Esophagus (tissue), 2 donors: ENCODE data around the gene RAMP2. TPM values are rescaled to one million over a fixed set of nuclear protein-coding genes. Genes with fewer than 3 reads are reported as not detected.

ENCODE experiments used
- H3K27ac ChIP-seq, 2 donors: one replicate each; pipeline ENCODE4 v1.5.1; 2013; ENCODE audit warnings: low read depth in 2 of 2, mild to moderate bottlenecking in 2 of 2, inconsistent platforms in 1 of 2, low read length in 1 of 2, moderate library complexity in 1 of 2
- H3K27me3 ChIP-seq, 2 donors: one replicate each; pipeline ENCODE4 v1.6.1; 2013; ENCODE audit warnings: low read length in 2 of 2, control low read depth in 1 of 2, mild to moderate bottlenecking in 1 of 2; ENCODE audit not compliant: insufficient read depth in 2 of 2, control insufficient read depth in 1 of 2
- H3K36me3 ChIP-seq, 2 donors: one replicate each; pipeline ENCODE4 v1.6.1; 2013; ENCODE audit warnings: low read length in 1 of 2; ENCODE audit not compliant: control insufficient read depth in 2 of 2, insufficient read depth in 2 of 2
- H3K4me1 ChIP-seq, 2 donors: one replicate each; pipeline ENCODE4 v1.6.1; 2013; ENCODE audit warnings: low read length in 1 of 2; ENCODE audit not compliant: control insufficient read depth in 2 of 2, insufficient read depth in 2 of 2
- H3K4me3 ChIP-seq, 2 donors: one replicate each; pipeline ENCODE4 v1.5.1; 2013; ENCODE audit warnings: low read length in 2 of 2, mild to moderate bottlenecking in 2 of 2, low read depth in 1 of 2, moderate library complexity in 1 of 2
- H3K9me3 ChIP-seq, 2 donors: one replicate each; pipeline ENCODE4 v1.6.1; 2013; ENCODE audit warnings: mild to moderate bottlenecking in 2 of 2, low read depth in 1 of 2, low read length in 1 of 2, moderate library complexity in 1 of 2; ENCODE audit not compliant: control insufficient read depth in 2 of 2, insufficient read depth in 1 of 2
- WGBS, 2 donors: extraction: QIAGEN DNeasy Blood & Tissue Kit; methylation state at CpG; one replicate each; pipeline ENCODE4 v1.1.7; 2013; 5-methylcytosine and 5-hydroxymethylcytosine counted together
- polyA plus RNA-seq, 2 donors: library from polyadenylated mRNA; stranded (reverse); fragments of 200-250 nt; gene quantifications; one replicate each; pipeline ENCODE4 v1.2.3, GENCODE V29; 2013
- donor health status: healthy with polysubstance abuse.
- donor health status: Bipolar disorder and iron deficiency.

The RAMP2 gene
- polyA plus RNA-seq, 2 donors: 7.5 to 13.5 TPM

DNA sequence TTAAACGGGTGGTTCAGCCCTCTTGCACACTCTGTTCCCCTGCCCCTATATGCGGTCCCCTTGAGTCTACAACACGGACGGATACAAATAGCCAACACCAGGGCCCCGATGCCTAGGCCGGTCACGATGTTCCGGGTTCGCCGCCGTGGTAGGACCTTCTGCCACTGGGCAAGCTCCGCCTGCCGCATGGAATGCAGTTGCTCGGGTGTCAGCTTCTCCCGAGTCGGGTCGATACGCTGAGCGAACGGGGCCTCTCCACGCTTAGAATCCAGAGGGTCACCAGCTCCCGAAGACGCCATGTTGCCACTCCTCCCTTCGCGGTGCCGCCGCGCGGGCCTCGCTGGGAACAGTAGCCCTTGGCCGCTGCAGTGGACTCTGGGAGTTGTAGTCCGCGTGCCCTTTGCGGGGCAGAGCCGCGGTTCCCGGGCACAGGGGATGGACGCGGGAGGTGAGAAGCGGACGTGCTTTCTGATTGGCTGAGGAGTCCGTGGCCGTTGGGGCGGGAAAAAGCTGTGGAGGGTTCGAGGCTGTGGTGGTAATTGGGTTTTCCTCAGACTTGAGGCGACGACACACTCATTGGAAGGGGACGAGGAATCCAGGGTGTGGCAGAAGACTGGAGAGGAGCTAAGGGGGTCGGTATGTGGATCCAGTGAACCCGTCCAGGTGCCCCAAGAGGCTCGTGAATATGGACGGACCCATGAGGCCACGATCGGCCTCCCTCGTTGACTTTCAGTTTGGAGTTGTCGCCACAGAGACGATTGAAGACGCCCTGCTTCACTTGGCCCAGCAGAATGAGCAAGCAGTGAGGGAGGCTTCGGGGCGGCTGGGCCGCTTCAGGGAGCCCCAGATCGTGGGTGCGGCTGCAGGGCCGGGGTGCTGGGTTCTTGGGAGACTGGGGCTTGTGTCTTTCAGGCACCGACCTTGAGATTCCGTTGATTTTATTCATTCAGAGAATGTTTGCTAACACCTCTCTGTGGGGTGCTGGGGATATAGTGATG is 37.7 kb downstream of the RAMP2 start, which contains the start of the genes CNTD1 and COA3:
Gene CNTD1, plus strand, starts transcription at position 479 of the 998 bp plus-strand sequence. Its CDS starts 207 bp downstream, at position 686.
Gene COA3, minus strand, starts transcription at position 322 of the 998 bp plus-strand sequence. Its CDS starts 23 bp downstream, at position 299.
- WGBS, 2 donors: 26 to 27% methylated on average over 66 of the region's 66 CpGs
- Histone ChIP-seq H3K27me3 (no peaks in the 10 kb centered on the region), H3K9me3 (no peaks in the 10 kb centered on the region), H3K36me3 (peaks cover 0 to 8% of the 10 kb centered on the region in 2 donors), H3K4me1 (peaks cover 6 to 25% of the 10 kb centered on the region in 2 donors), H3K4me3 (peak within 1 kb of the TSS; percentile 95 to 99), H3K27ac (peak within 1 kb of the TSS; percentile 76 to 95)

DNA sequence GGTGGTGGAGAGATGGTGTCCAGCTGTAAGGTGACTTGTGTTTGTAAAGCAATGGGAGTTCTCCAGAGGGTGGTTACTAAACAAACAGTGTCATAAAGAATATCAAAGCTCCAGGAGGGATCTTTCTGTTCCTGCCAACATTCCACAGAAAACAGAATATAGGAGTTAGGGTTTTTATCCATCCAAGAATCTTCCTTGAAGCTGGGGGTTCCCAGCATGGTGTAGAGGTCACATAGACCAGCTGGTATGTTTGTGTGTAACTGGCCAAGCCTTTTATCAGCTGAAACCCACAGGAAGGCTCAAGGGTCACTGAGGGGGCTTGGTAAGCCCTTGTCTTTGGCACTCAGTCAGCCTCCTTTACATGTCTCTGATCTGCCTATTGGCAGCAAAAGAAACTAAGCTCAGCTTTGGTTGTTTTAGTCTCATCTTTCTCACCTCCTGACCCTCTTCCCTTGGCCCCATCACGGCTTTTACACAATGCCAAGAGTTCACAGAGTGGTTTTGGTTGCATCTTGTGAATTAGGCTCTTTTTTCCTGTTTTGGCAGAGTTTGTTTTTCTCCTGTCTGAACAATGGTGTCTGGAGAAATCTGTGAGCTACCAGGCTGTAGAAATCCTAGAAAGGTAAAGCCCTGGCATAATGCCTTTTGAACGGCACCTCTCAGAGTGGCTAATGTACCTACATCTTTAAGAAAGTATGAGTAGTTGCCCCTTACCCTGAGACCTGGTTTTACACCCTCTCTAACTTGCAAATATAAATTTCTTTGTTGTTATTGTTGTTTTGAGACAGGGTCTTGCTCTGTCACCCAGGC is 42.3 kb downstream of the RAMP2 start:
- Histone ChIP-seq H3K9me3 (no peaks in the 10 kb centered on the region), H3K27me3 (no peaks in the 10 kb centered on the region), H3K36me3 (no peaks in the 10 kb centered on the region), H3K4me1 (peaks cover 0 to 3% of the 10 kb centered on the region in 2 donors), H3K4me3 (no peak overlapping the region), H3K27ac (no peak overlapping the region)
- 47 to 51% methylated on average over 2 of the region's 2 CpGs for WGBS, 2 donors

DNA sequence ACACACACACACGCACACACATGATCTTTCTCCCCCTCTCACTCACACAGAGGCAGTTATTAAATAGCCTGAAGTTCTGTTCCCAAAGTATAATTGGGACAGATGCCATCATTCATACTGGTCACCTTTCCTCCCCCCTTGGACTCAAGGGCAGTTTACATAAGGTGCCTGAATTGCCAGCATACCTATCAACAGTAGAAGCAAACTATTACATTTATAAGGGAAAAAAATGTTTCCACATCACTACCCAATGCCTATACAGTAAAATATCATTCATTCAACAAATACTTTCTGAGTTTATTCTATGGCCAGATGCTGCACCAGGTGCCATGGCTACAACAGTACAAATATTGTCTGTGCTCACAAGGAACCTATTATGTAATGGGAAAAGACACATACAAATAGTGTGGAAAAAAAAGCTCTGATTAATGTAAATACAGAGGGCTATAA is 43.9 kb downstream of the RAMP2 start:
- 64 to 91% methylated on average over 1 of the region's 1 CpG for WGBS, 2 donors
- no peak overlapping the region for H3K27ac ChIP-seq

DNA sequence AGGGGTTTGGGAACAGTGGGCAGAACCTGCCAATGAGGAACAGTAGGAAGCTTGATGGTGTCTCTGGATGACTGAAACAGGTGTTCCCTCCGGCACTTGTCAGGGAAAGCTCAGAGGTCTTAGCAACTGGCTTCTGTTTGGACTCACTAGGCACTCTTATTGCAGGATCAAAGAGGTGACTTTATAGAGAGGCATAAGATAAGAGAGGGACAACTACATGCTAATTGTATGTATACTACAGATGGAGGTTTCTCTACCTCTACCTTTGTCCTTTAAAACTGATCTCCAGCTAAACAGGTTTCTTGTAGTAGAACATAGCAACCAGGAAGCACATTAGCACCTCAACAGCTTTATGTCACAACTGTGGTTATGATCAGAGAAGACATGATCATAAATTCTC is 45.2 kb downstream of the RAMP2 start:
- 77 to 95% methylated on average over 1 of the region's 1 CpG for WGBS, 2 donors

More for the DNA sequence above, 43.9 kb downstream of the RAMP2 start:
- H3K9me3 ChIP-seq: no peaks in the 10 kb centered on the region
- no peaks in the 10 kb centered on the region for H3K27me3 ChIP-seq
- no peaks in the 10 kb centered on the region for H3K4me1 ChIP-seq
- H3K4me3 ChIP-seq: no peak overlapping the region
- H3K36me3 ChIP-seq: no peaks in the 10 kb centered on the region

DNA sequence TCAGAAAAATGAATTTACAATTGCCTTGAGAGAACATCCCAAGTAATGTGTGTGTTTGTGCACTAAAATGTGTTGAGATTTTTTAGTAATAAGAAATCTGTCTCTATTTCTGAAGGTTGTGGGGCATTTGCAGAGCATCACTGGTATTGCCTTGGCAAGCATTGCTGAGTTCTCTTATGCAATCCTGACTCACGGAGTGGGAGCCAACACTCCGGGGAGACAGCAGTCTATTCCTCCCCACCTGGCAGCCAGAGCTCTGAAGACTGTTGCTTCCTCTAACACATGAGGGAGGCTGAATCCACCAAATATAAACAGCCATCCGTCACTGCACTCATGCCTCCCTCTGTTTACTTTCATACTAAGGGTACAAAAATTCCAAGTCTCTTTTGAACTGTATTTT is 48.2 kb downstream of the RAMP2 start:
- Histone ChIP-seq H3K36me3 (peaks cover 8 to 10% of the 10 kb centered on the region in 2 donors), H3K27ac (no peak overlapping the region)
- WGBS, 2 donors: 25 to 31% methylated on average over 3 of the region's 3 CpGs

More for the DNA sequence above, 45.2 kb downstream of the RAMP2 start:
- H3K36me3 ChIP-seq: peaks cover 1 to 6% of the 10 kb centered on the region in 2 donors
- H3K27ac ChIP-seq: no peak overlapping the region
- no peak overlapping the region for H3K4me3 ChIP-seq
- no peaks in the 10 kb centered on the region for H3K9me3 ChIP-seq
- no peaks in the 10 kb centered on the region for H3K4me1 ChIP-seq
- no peaks in the 10 kb centered on the region for H3K27me3 ChIP-seq

More for the DNA sequence above, 48.2 kb downstream of the RAMP2 start:
- no peaks in the 10 kb centered on the region for H3K27me3 ChIP-seq
- H3K9me3 ChIP-seq: no peaks in the 10 kb centered on the region
- H3K4me1 ChIP-seq: no peaks in the 10 kb centered on the region
- no peak overlapping the region for H3K4me3 ChIP-seq

Other genes with a start within 250 kb of the RAMP2 start
- gene NAGLU, start 225.0 kb upstream of the RAMP2 start, polyA plus RNA-seq: 10 to 100 TPM; 17.6 to 18.8 TPM
- 1 to 10 TPM; 4.0 to 9.0 TPM for gene HSD17B1, start 208.3 kb upstream of the RAMP2 start, polyA plus RNA-seq
- gene COASY, start 199.1 kb upstream of the RAMP2 start, polyA plus RNA-seq: 10 to 100 TPM; 58.2 to 62.1 TPM
- 10 to 100 TPM; 36.8 to 38.3 TPM for gene MLX, start 194.1 kb upstream of the RAMP2 start, polyA plus RNA-seq
- gene PSMC3IP, start 183.5 kb upstream of the RAMP2 start, polyA plus RNA-seq: 1 to 10 TPM; 6.4 to 7.2 TPM
- gene RETREG3, start 151.9 kb upstream of the RAMP2 start, polyA plus RNA-seq: 10 to 100 TPM; 15.3 to 28.5 TPM
- gene TUBG1, start 151.5 kb upstream of the RAMP2 start, polyA plus RNA-seq: 10 to 100 TPM; 27.2 to 49.9 TPM
- gene TUBG2, start 101.9 kb upstream of the RAMP2 start, polyA plus RNA-seq: 10 to 100 TPM in 1 of 2 donors, 1 to 10 TPM in 1; 7.6 to 12.0 TPM
- 10 to 100 TPM; 49.4 to 84.6 TPM for gene PLEKHH3, start 84.2 kb upstream of the RAMP2 start, polyA plus RNA-seq
- gene CCR10, start 79.4 kb upstream of the RAMP2 start, polyA plus RNA-seq: under 1 TPM; 0.22 to 0.42 TPM
- gene CNTNAP1, start 78.7 kb upstream of the RAMP2 start, polyA plus RNA-seq: 1 to 10 TPM; 1.3 to 1.5 TPM
- 10 to 100 TPM; 15.6 to 19.8 TPM for gene EZH1, start 16.2 kb upstream of the RAMP2 start, polyA plus RNA-seq
- 100 to 1,000 TPM in 1 of 2 donors, 10 to 100 TPM in 1; 42.8 to 123 TPM for gene VPS25, start 12.2 kb downstream of the RAMP2 start, polyA plus RNA-seq
- 10 to 100 TPM in 1 of 2 donors, 1 to 10 TPM in 1; 6.7 to 12.8 TPM for gene WNK4, start 19.4 kb downstream of the RAMP2 start, polyA plus RNA-seq
- 100 to 1,000 TPM in 1 of 2 donors, 10 to 100 TPM in 1; 89.9 to 185 TPM for gene COA3, start 37.5 kb downstream of the RAMP2 start, polyA plus RNA-seq
- under 1 TPM; 0.18 TPM for gene CNTD1, start 37.6 kb downstream of the RAMP2 start, polyA plus RNA-seq
- 10 to 100 TPM; 29.1 to 53.9 TPM for gene BECN1, start 63.1 kb downstream of the RAMP2 start, polyA plus RNA-seq
- 10 to 100 TPM; 24.8 to 69.3 TPM for gene PSME3, start 72.2 kb downstream of the RAMP2 start, polyA plus RNA-seq
- under 1 TPM; 0.24 to 0.86 TPM for gene AOC2, start 83.4 kb downstream of the RAMP2 start, polyA plus RNA-seq
- gene AOC3, start 90.0 kb downstream of the RAMP2 start, polyA plus RNA-seq: 10 to 100 TPM in 1 of 2 donors, 1 to 10 TPM in 1; 9.7 to 25.3 TPM
- not detected for gene G6PC1, start 139.6 kb downstream of the RAMP2 start, polyA plus RNA-seq
- 10 to 100 TPM; 36.0 to 47.8 TPM for gene AARSD1, start 203.2 kb downstream of the RAMP2 start, polyA plus RNA-seq
- gene PTGES3L, start 218.9 kb downstream of the RAMP2 start, polyA plus RNA-seq: under 1 TPM; 0.65 to 0.94 TPM
- gene RUNDC1, start 219.3 kb downstream of the RAMP2 start, polyA plus RNA-seq: 1 to 10 TPM; 5.2 to 5.7 TPM
- 1,000 to 10,000 TPM; 2,102 to 2,622 TPM for gene RPL27, start 237.2 kb downstream of the RAMP2 start, polyA plus RNA-seq
- 1 to 10 TPM; 7.4 to 9.0 TPM for gene IFI35, start 245.6 kb downstream of the RAMP2 start, polyA plus RNA-seq